IPS DF 6.9 (cell line): Measurements from ENCODE around the gene TRIM59.

Experiments
- DNase-seq: peaks from one replicate; pipeline ENCODE4 v3.0.0-alpha.2; 2013; ENCODE audit warnings: low read depth, low spot score
- H3K27ac ChIP-seq: one replicate; pipeline ENCODE4 v1.5.1; 2013; ENCODE audit warnings: low read length, control low read depth
- H3K27me3 ChIP-seq: 2 replicates; pipeline ENCODE4 v1.6.1; 2013; ENCODE audit warnings: mild to moderate bottlenecking, low read length; ENCODE audit not compliant: control insufficient read depth, insufficient read depth
- H3K36me3 ChIP-seq: 2 replicates; pipeline ENCODE4 v1.6.1; 2013; ENCODE audit warnings: low read length; ENCODE audit not compliant: control insufficient read depth, insufficient read depth
- H3K4me1 ChIP-seq: 2 replicates; pipeline ENCODE4 v1.6.1; 2013; ENCODE audit warnings: low read length; ENCODE audit not compliant: control insufficient read depth, insufficient read depth
- H3K4me3 ChIP-seq: 2 replicates; pipeline ENCODE4 v1.5.1; 2013; ENCODE audit warnings: mild to moderate bottlenecking, low read length
- H3K9me3 ChIP-seq: 2 replicates; pipeline ENCODE4 v1.6.1; 2013; ENCODE audit warnings: low read length, inconsistent platforms; ENCODE audit not compliant: control insufficient read depth, insufficient read depth
- WGBS: extraction: QIAGEN DNeasy Blood & Tissue Kit; methylation state at CpG from one replicate; pipeline ENCODE4 v1.1.7; 2013; ENCODE audit warnings: mixed read lengths, missing lambda C conversion rate; ENCODE audit not compliant: insufficient read length, insufficient coverage; 5-methylcytosine and 5-hydroxymethylcytosine counted together

The TRIM59 gene

GRCh38 chr3:160475884-160476283 is 26.3 kb upstream of the TRIM59 start:
- Histone ChIP-seq H3K36me3 (no peaks in the 10 kb centered on the region), H3K4me1 (no peaks in the 10 kb centered on the region), H3K27ac (no peak overlapping the region), H3K9me3 (0 out of 2 replicates have a peak, but pooled peaks cover 1% of the 10 kb centered on the region), H3K27me3 (no peaks in the 10 kb centered on the region), H3K4me3 (no peak overlapping the region)
- no CpG with 5 or more reads among the region's 2 CpGs for WGBS
- DNase-seq, result no peak

GRCh38 chr3:160475153-160475552 is 25.6 kb upstream of the TRIM59 start:
- no CpG with 5 or more reads among the region's 2 CpGs for WGBS
- Histone ChIP-seq H3K27ac (no peak overlapping the region), H3K9me3 (peaks cover 1% of the 10 kb centered on the region; the same call in 1 of the 2 replicates), H3K27me3 (no peaks in the 10 kb centered on the region), H3K36me3 (no peaks in the 10 kb centered on the region), H3K4me3 (no peak overlapping the region), H3K4me1 (no peaks in the 10 kb centered on the region)
- no peak for DNase-seq

- no peaks in the 10 kb centered on the region for H3K36me3 ChIP-seq
- H3K27me3 ChIP-seq, result no peaks in the 10 kb centered on the region
- no peak overlapping the region for H3K4me3 ChIP-seq
- no peaks in the 10 kb centered on the region for H3K4me1 ChIP-seq
- H3K9me3 ChIP-seq, result peaks cover 1% of the 10 kb centered on the region; the same call in 1 of the 2 replicates
- H3K27ac ChIP-seq, result no peak overlapping the region
- DNase-seq, result no peak
These were observed 24.8 kb upstream of the TRIM59 start for GRCh38 chr3:160474416-160474838.

GRCh38 chr3:160473978-160474377 is 24.4 kb upstream of the TRIM59 start:
- WGBS, result no CpG with 5 or more reads among the region's 1 CpG
- H3K4me1 ChIP-seq, result no peaks in the 10 kb centered on the region
- no peak for DNase-seq

GRCh38 chr3:160473221-160473620 is 23.6 kb upstream of the TRIM59 start:
- no CpG with 5 or more reads among the region's 1 CpG for whole genome bisulfite sequencing
- H3K27ac ChIP-seq, result no peak overlapping the region
- no peaks in the 10 kb centered on the region for H3K27me3 ChIP-seq
- H3K9me3 ChIP-seq, result peaks cover 1% of the 10 kb centered on the region; the same call in 1 of the 2 replicates
- H3K4me3 ChIP-seq, result no peak overlapping the region
- no peaks in the 10 kb centered on the region for H3K4me1 ChIP-seq
- DNase-seq, result no peak
- no peaks in the 10 kb centered on the region for H3K36me3 ChIP-seq

More at GRCh38 chr3:160473978-160474377, 24.4 kb upstream of the TRIM59 start:
- Histone ChIP-seq H3K27me3 (no peaks in the 10 kb centered on the region), H3K4me3 (no peak overlapping the region), H3K9me3 (peaks cover 1% of the 10 kb centered on the region; the same call in 1 of the 2 replicates), H3K36me3 (no peaks in the 10 kb centered on the region), H3K27ac (no peak overlapping the region)

GRCh38 chr3:160472344-160472743 is 22.8 kb upstream of the TRIM59 start:
- Histone ChIP-seq H3K9me3 (peaks cover 1% of the 10 kb centered on the region; the same call in 1 of the 2 replicates), H3K27ac (no peak overlapping the region), H3K27me3 (no peaks in the 10 kb centered on the region), H3K4me3 (no peak overlapping the region), H3K36me3 (no peaks in the 10 kb centered on the region), H3K4me1 (no peaks in the 10 kb centered on the region)
- no CpG with 5 or more reads among the region's 2 CpGs for WGBS
- no peak for DNase-seq

GRCh38 chr3:160471892-160472291 is 22.3 kb upstream of the TRIM59 start:
- no CpG with 5 or more reads among the region's 2 CpGs for WGBS
- H3K27ac ChIP-seq, result no peak overlapping the region

GRCh38 chr3:160470181-160470580 is 20.6 kb upstream of the TRIM59 start:
- Histone ChIP-seq H3K4me3 (no peak overlapping the region), H3K9me3 (peaks cover 1% of the 10 kb centered on the region; the same call in 1 of the 2 replicates), H3K4me1 (no peaks in the 10 kb centered on the region), H3K27me3 (no peaks in the 10 kb centered on the region), H3K36me3 (no peaks in the 10 kb centered on the region), H3K27ac (no peak overlapping the region)
- DNase-seq, result no peak
- no CpG with 5 or more reads among the region's 5 CpGs for WGBS

More at GRCh38 chr3:160471892-160472291, 22.3 kb upstream of the TRIM59 start:
- DNase-seq, result no peak
- Histone ChIP-seq H3K9me3 (peaks cover 1% of the 10 kb centered on the region; the same call in 1 of the 2 replicates), H3K4me1 (no peaks in the 10 kb centered on the region), H3K4me3 (no peak overlapping the region), H3K36me3 (no peaks in the 10 kb centered on the region), H3K27me3 (no peaks in the 10 kb centered on the region)

- WGBS, result no CpG with 5 or more reads among the region's 1 CpG
- no peak for DNase-seq
- Histone ChIP-seq H3K9me3 (no peaks in the 10 kb centered on the region), H3K27me3 (no peaks in the 10 kb centered on the region; the same call in 1 of the 2 replicates), H3K36me3 (no peaks in the 10 kb centered on the region), H3K4me1 (no peaks in the 10 kb centered on the region), H3K4me3 (no peak overlapping the region), H3K27ac (no peak overlapping the region)
These were observed 15.4 kb upstream of the TRIM59 start for GRCh38 chr3:160464971-160465370.

GRCh38 chr3:160464321-160464720 is 14.7 kb upstream of the TRIM59 start:
- Histone ChIP-seq H3K27ac (no peak overlapping the region), H3K9me3 (no peaks in the 10 kb centered on the region), H3K4me3 (no peak overlapping the region), H3K36me3 (no peaks in the 10 kb centered on the region), H3K4me1 (no peaks in the 10 kb centered on the region), H3K27me3 (no peaks in the 10 kb centered on the region; the same call in 1 of the 2 replicates)
- DNase-seq, result no peak
- no CpG with 5 or more reads among the region's 2 CpGs for WGBS

- H3K4me3 ChIP-seq, result no peak overlapping the region
- H3K9me3 ChIP-seq, result no peaks in the 10 kb centered on the region
- H3K36me3 ChIP-seq, result no peaks in the 10 kb centered on the region
- no CpG with 5 or more reads among the region's 3 CpGs for WGBS
- no peaks in the 10 kb centered on the region for H3K4me1 ChIP-seq
- H3K27ac ChIP-seq, result no peak overlapping the region
- no peak for DNase-seq
- no peaks in the 10 kb centered on the region; the same call in 1 of the 2 replicates for H3K27me3 ChIP-seq
These were observed 10.4 kb upstream of the TRIM59 start for GRCh38 chr3:160460033-160460432.
